Activated CD8-positive, alpha-beta memory T cell treated with anti-CD3 and anti-CD28 coated beads, Interleukin-2, amount 10 ng/mL, durations not matched to agents 7 days and 5 days (primary cell): ENCODE data around the gene GABRB3. TPM values are rescaled to one million over a fixed set of nuclear protein-coding genes. Genes with fewer than 3 reads are reported as not detected.

ENCODE experiments used
- ATAC-seq: fragments of 150-1000 bp; cut with Tn5 transposase; one replicate; pipeline ENCODE4 v1.10.0; 2021; ENCODE audit warnings: moderate library complexity
- CTCF ChIA-PET: fragments of 350-600 bp; sonication (Branson Sonifier 250); formaldehyde crosslinking; loops from one replicate; lab custom pipeline; 2021; ENCODE audit warnings: antibody characterized with exemption; lab: Charles Lee
- DNase-seq: peaks from one replicate; pipeline ENCODE4 v3.0.0-alpha.2; 2020
- H3K27ac Mint-ChIP-seq: one replicate; pipeline ENCODE4 v1.8.0; 2021; ENCODE audit warnings: mild to moderate bottlenecking, mixed read lengths
- H3K27me3 Mint-ChIP-seq: one replicate; pipeline ENCODE4 v1.8.0; 2021; ENCODE audit warnings: mixed read lengths
- H3K36me3 Mint-ChIP-seq: one replicate; pipeline ENCODE4 v1.8.0; 2021; ENCODE audit warnings: mild to moderate bottlenecking, mixed read lengths
- H3K4me1 Mint-ChIP-seq: one replicate; pipeline ENCODE4 v1.8.0; 2021; ENCODE audit warnings: mixed read lengths
- H3K4me3 Mint-ChIP-seq: one replicate; pipeline ENCODE4 v1.8.0; 2021; ENCODE audit warnings: mild to moderate bottlenecking, moderate library complexity, mixed read lengths
- H3K9me3 Mint-ChIP-seq: one replicate; pipeline ENCODE4 v1.8.0; 2022; ENCODE audit warnings: low read depth, mixed read lengths
- total RNA-seq, 2 experiments: library from RNA; stranded (reverse); gene quantifications; one replicate each; pipeline ENCODE4 v1.2.3, GENCODE V29; 2021

The GABRB3 gene
- total RNA-seq, 2 experiments from 2014 or later: not detected

DNA sequence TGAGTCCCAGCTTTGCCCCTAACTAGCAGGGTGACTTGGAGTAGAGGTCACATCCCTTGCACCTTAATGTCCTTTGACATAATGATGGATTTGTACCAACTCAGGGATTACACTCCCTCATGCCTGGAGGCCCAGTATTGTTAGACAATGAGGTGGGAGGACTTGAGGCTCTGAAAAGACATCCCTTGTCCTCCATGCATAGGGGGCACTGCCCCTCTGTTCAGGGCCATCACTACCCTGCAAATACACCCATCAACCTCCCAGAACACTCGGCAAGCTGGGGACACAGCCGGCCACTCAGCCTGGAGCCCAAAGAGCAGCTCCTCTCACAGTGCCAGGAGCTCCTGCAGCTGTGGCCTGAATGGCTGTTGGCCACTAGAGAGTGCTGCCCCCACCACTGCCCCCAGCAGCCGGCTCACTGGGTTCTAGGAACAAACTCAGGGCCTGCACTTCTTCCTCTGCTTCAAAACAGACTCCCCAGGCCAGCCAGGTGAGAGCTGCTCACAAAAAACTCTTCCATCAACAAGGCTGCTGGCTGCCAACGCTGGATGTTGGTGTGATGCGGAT, 90.2 kb downstream of the GABRB3 start:
- no peaks in the 10 kb centered on the region for H3K27me3 Mint-ChIP-seq
- no peak for DNase-seq
- H3K9me3 Mint-ChIP-seq: peaks cover 10% of the 10 kb centered on the region
- H3K36me3 Mint-ChIP-seq: no peaks in the 10 kb centered on the region
- no peak for ATAC-seq
- H3K4me1 Mint-ChIP-seq: no peaks in the 10 kb centered on the region
- H3K4me3 Mint-ChIP-seq: no peak overlapping the region
- no peak overlapping the region for H3K27ac Mint-ChIP-seq
- CTCF ChIA-PET: no interaction called here

- Mint-ChIP-seq H3K36me3 (no peaks in the 10 kb centered on the region), H3K9me3 (peaks cover 7% of the 10 kb centered on the region), H3K27me3 (no peaks in the 10 kb centered on the region), H3K27ac (no peak overlapping the region), H3K4me1 (no peaks in the 10 kb centered on the region), H3K4me3 (no peak overlapping the region)
- CTCF ChIA-PET: no interaction called here
- ATAC-seq (no peak), DNase-seq (no peak)
Measured at GRCh38 chr15:26679927-26680326, 92.9 kb downstream of the GABRB3 start.

- no peak for ATAC-seq
- H3K27me3 Mint-ChIP-seq: no peaks in the 10 kb centered on the region
Measured at GRCh38 chr15:26676115-26676514, 96.8 kb downstream of the GABRB3 start.

GRCh38 chr15:26674467-26674866, 98.4 kb downstream of the GABRB3 start:
- Mint-ChIP-seq H3K27me3 (no peaks in the 10 kb centered on the region), H3K4me3 (no peak overlapping the region), H3K9me3 (peaks cover 8% of the 10 kb centered on the region), H3K4me1 (no peaks in the 10 kb centered on the region), H3K36me3 (no peaks in the 10 kb centered on the region), H3K27ac (no peak overlapping the region)
- DNase-seq (no peak), ATAC-seq (no peak)
- CTCF ChIA-PET: no interaction called here

More at GRCh38 chr15:26676115-26676514, 96.8 kb downstream of the GABRB3 start:
- no peaks in the 10 kb centered on the region for H3K36me3 Mint-ChIP-seq
- H3K4me3 Mint-ChIP-seq: no peak overlapping the region
- no peak for DNase-seq
- H3K9me3 Mint-ChIP-seq: peaks cover 8% of the 10 kb centered on the region
- CTCF ChIA-PET: no interaction called here
- no peaks in the 10 kb centered on the region for H3K4me1 Mint-ChIP-seq
- no peak overlapping the region for H3K27ac Mint-ChIP-seq

DNA sequence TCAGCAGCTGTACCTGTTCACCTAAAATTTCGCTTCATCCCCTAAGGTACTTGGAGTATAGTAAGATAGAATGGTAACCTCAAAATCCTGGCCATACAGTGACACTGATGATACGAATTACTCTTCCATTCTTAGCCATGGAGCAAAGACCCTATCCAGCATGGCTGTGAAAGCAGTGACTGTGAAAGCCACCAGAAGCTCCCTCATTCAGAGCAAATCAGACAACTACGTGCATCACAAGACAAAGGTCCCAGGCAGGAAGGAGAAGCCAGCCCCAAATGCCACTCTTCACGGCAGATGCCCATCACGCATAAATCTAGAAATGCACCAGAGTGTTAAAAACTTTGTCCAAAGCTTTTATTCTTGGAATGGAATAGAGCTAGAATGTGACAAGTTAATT, 99.4 kb downstream of the GABRB3 start:
- ATAC-seq (no peak), DNase-seq (no peak)
- Mint-ChIP-seq H3K36me3 (no peaks in the 10 kb centered on the region), H3K4me1 (no peaks in the 10 kb centered on the region), H3K9me3 (peaks cover 6% of the 10 kb centered on the region), H3K27ac (no peak overlapping the region), H3K4me3 (no peak overlapping the region), H3K27me3 (no peaks in the 10 kb centered on the region)
- CTCF ChIA-PET: no interaction called here

- Mint-ChIP-seq H3K4me1 (no peaks in the 10 kb centered on the region), H3K4me3 (no peak overlapping the region), H3K27ac (no peak overlapping the region), H3K27me3 (no peaks in the 10 kb centered on the region), H3K9me3 (peaks cover 6% of the 10 kb centered on the region), H3K36me3 (no peaks in the 10 kb centered on the region)
- ATAC-seq (no peak), DNase-seq (no peak)
- CTCF ChIA-PET: no interaction called here
Measured at GRCh38 chr15:26670116-26670515, 102.8 kb downstream of the GABRB3 start.

GRCh38 chr15:26667222-26667988, 105.5 kb downstream of the GABRB3 start:
- no peak for ATAC-seq
- Mint-ChIP-seq H3K36me3 (no peaks in the 10 kb centered on the region), H3K9me3 (no peaks in the 10 kb centered on the region), H3K27ac (no peak overlapping the region), H3K4me1 (no peaks in the 10 kb centered on the region), H3K27me3 (no peaks in the 10 kb centered on the region), H3K4me3 (no peak overlapping the region)
- no peak for DNase-seq
- CTCF ChIA-PET: no interaction called here

GRCh38 chr15:26665957-26666791, 106.7 kb downstream of the GABRB3 start:
- Mint-ChIP-seq H3K4me3 (no peak overlapping the region), H3K27me3 (no peaks in the 10 kb centered on the region), H3K4me1 (no peaks in the 10 kb centered on the region), H3K9me3 (peaks cover 3% of the 10 kb centered on the region), H3K36me3 (no peaks in the 10 kb centered on the region), H3K27ac (no peak overlapping the region)
- ATAC-seq (no peak), DNase-seq (no peak)
- CTCF ChIA-PET: no interaction called here

DNA sequence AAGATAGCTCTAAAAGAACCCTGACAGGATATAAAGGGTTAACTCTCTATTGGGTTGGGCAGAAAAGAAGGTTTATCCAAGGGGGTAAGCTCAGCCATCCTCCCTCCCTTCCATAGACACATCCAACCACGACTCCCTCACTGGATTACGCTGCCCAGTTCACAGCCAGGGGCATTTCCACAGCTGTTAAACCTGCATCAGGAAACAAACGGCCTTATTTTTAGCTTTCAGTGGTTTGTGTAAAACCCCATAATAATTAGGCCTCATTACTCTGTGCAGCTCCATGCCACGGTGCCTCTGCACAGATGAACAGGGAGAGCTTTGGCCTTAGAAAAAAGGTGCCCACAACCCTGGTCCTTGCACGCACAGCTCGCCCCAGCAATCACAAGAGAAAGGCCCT, 110.6 kb downstream of the GABRB3 start:
- DNase-seq (no peak), ATAC-seq (no peak)
- CTCF ChIA-PET: no interaction called here
- Mint-ChIP-seq H3K27me3 (no peaks in the 10 kb centered on the region), H3K27ac (no peak overlapping the region), H3K9me3 (peaks cover 6% of the 10 kb centered on the region), H3K4me1 (no peaks in the 10 kb centered on the region), H3K4me3 (no peak overlapping the region), H3K36me3 (no peaks in the 10 kb centered on the region)

GRCh38 chr15:26661748-26662147, 111.1 kb downstream of the GABRB3 start:
- DNase-seq (no peak), ATAC-seq (no peak)
- no peaks in the 10 kb centered on the region for H3K36me3 Mint-ChIP-seq
- H3K9me3 Mint-ChIP-seq: peaks cover 6% of the 10 kb centered on the region
- CTCF ChIA-PET: no interaction called here
- no peaks in the 10 kb centered on the region for H3K4me1 Mint-ChIP-seq
- H3K4me3 Mint-ChIP-seq: no peak overlapping the region
- no peaks in the 10 kb centered on the region for H3K27me3 Mint-ChIP-seq
- H3K27ac Mint-ChIP-seq: no peak overlapping the region

DNA sequence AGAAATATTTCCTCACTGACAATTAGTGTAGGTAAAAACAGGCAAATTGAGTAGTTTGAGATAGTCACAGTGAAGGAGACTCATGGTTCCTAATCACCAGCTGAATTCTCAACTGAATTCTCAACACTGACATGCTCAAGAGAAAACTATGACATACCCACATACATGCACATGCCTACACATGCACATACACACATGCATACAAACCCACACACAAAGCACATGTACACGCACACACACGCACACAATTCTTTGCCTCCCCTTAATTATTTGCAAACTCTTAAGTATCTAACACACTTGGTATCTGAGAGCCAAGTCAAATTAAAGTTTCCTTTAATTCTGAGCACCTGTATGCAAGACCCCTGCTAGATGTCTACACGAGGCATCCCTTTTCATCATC, 111.8 kb downstream of the GABRB3 start:
- Mint-ChIP-seq H3K4me1 (no peaks in the 10 kb centered on the region), H3K4me3 (no peak overlapping the region), H3K27ac (no peak overlapping the region), H3K36me3 (no peaks in the 10 kb centered on the region), H3K27me3 (no peaks in the 10 kb centered on the region), H3K9me3 (peaks cover 8% of the 10 kb centered on the region)
- ATAC-seq: no peak
- CTCF ChIA-PET: no interaction called here
- DNase-seq: no peak

DNA sequence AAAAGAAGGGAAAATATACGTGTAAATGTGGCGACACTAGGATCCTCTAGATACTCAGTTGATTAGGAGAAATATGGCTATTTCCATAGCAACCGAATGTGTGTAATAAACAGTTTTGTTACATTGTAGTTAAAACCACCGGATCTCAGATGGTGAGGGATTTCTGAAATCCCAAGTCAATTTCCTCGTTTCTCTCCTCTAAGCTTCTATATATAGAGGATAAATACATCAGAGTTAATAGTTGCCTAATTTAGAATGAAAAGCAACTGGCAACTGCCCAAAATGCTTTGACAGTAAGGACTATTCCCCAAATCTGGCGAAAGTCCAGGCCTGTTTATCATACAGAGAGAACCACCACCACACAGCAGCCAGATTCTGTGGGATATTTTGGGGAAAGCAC, 112.6 kb downstream of the GABRB3 start:
- Mint-ChIP-seq H3K4me1 (no peaks in the 10 kb centered on the region), H3K9me3 (peaks cover 10% of the 10 kb centered on the region), H3K36me3 (no peaks in the 10 kb centered on the region), H3K4me3 (no peak overlapping the region), H3K27ac (no peak overlapping the region), H3K27me3 (no peaks in the 10 kb centered on the region)
- DNase-seq: no peak
- no peak for ATAC-seq
- CTCF ChIA-PET: no interaction called here

DNA sequence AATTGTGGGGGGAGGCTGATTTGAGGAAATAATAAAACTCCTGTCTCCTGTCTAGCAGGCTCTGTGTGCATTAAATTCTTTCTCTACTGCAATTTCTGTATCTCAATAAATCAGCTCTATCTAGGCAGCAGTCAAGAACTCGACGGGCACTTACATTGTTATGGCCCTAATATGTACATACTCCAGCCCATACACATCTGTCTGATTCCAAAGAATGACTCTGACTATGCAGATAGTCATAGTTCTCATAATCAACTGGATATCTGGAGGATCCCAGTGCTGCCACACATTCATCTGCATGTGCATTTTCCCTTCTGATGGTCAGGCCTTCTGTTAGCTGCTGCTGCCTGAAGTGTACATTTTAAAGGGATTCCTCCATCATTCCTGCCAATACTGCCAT, 114.6 kb downstream of the GABRB3 start:
- no peaks in the 10 kb centered on the region for H3K4me1 Mint-ChIP-seq
- CTCF ChIA-PET: no interaction called here

DNA sequence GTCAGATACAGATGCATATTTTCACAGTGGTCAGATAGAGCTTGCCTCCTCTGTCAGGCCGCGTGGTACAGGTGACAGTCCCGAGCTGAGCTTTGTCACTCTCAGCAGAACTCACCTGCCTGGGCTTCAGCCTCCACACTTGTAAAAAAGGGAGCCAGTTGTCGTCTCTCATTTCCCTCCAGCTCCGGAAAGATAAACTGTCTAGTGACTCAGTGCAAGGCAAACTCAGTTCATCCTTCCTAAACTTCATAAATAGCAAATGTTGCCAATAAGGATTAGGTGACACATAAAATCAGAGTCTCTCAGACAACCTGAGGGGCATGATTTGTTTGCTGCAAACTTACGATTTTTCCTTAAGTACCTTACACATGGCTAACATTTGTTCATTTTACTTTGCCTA, 116.8 kb downstream of the GABRB3 start:
- DNase-seq (no peak), ATAC-seq (no peak)
- H3K4me1 Mint-ChIP-seq: no peaks in the 10 kb centered on the region
- H3K27me3 Mint-ChIP-seq: no peaks in the 10 kb centered on the region
- H3K9me3 Mint-ChIP-seq: peaks cover 12% of the 10 kb centered on the region
- CTCF ChIA-PET: no interaction called here
- H3K36me3 Mint-ChIP-seq: no peaks in the 10 kb centered on the region
- no peak overlapping the region for H3K4me3 Mint-ChIP-seq
- H3K27ac Mint-ChIP-seq: no peak overlapping the region

More for the DNA sequence above, 114.6 kb downstream of the GABRB3 start:
- no peak overlapping the region for H3K4me3 Mint-ChIP-seq
- no peaks in the 10 kb centered on the region for H3K36me3 Mint-ChIP-seq
- H3K27ac Mint-ChIP-seq: no peak overlapping the region
- ATAC-seq (no peak), DNase-seq (no peak)
- H3K9me3 Mint-ChIP-seq: peaks cover 13% of the 10 kb centered on the region
- H3K27me3 Mint-ChIP-seq: no peaks in the 10 kb centered on the region
